ENCODE data around the gene CA9.
A peak's percentile ranks its signal among the peaks of the same experiment; 100 is the strongest.

DNA sequence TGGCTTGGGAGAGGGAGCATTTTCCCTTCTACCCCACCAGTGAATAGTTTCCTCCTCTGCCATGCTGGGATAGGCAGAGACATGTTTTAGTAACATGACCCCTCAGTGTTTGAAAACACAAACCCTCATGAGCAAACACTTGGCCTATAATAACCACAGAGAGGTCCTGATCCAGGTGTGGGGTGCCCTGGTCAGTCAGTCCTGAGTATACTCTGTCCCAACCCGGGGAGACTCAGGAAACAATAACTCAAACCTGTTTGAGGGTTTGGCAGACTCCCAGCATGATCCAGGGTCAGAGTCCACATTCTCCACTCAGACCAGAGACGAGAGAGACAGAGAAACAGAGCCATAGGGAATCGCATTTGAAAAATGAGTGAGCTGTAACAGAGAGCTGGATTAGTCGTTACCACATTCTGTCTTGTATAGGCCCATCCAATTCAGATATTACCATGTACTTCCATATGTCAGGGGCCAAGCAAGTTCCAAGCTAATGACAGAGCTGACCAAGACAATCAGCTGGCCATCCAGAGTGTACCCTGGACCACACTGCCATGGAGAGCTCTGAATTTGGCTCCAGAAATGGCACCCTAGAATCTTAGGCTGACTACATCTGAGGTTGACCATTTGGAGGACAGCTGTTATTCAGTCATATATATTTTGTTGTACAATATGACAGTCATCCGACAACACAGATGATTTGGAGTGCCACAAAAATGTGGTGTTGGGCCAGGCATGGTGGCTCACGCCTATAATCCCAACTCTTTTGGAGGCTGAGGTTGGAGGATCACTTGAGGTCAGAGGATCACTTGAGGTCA is 4.2 kb upstream of the CA9 start:
- TF ChIP-seq, protein P1, sequence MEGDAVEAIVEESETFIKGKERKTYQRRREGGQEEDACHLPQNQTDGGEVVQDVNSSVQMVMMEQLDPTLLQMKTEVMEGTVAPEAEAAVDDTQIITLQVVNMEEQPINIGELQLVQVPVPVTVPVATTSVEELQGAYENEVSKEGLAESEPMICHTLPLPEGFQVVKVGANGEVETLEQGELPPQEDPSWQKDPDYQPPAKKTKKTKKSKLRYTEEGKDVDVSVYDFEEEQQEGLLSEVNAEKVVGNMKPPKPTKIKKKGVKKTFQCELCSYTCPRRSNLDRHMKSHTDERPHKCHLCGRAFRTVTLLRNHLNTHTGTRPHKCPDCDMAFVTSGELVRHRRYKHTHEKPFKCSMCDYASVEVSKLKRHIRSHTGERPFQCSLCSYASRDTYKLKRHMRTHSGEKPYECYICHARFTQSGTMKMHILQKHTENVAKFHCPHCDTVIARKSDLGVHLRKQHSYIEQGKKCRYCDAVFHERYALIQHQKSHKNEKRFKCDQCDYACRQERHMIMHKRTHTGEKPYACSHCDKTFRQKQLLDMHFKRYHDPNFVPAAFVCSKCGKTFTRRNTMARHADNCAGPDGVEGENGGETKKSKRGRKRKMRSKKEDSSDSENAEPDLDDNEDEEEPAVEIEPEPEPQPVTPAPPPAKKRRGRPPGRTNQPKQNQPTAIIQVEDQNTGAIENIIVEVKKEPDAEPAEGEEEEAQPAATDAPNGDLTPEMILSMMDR (IDR thresholded peaks at IDR 0.05): no peak
- TF ChIP-seq EP300 (IDR thresholded peaks at IDR 0.05; ENCODE audit: low read depth) (no peak), POLR2A (IDR thresholded peaks at IDR 0.05) (no peak), POLR2AphosphoS5 (IDR thresholded peaks at IDR 0.05) (peak in 1 of 3 donors; percentile 59)

Data from transverse colon (tissue), 4 donors.